GM19397 (cell line): ENCODE data around the gene KCNH4.
"Not testable (repeated sequence)": the region's sequence is repeated elsewhere in the genome, so short reads cannot be mapped to it uniquely, and the experiment has no call there.

ENCODE experiments used
- ATAC-seq: cut with Tn5 transposase; IDR thresholded peaks from one replicate; pipeline ENCODE4 v1.9.1; 2021; ENCODE audit warnings: mild to moderate bottlenecking, moderate library complexity; ENCODE audit not compliant: unreplicated experiment

The KCNH4 gene

GRCh38 chr17:42197564-42198156 lies 16.7 kb upstream of the KCNH4 start:
- ATAC-seq, result no peak

- ATAC-seq, result peak; percentile 82
Measured at GRCh38 chr17:42193969-42194899, 13.3 kb upstream of the KCNH4 start, which contains the start of gene GHDC. GHDC (minus strand) TSS chr17:42194494; CDS start chr17:42193581, 913 bp downstream.

GRCh38 chr17:42193216-42193968 lies 12.4 kb upstream of the KCNH4 start:
- ATAC-seq, result no peak

GRCh38 chr17:42192189-42193126 lies 11.5 kb upstream of the KCNH4 start:
- no peak for ATAC-seq

- no peak for ATAC-seq
Measured at GRCh38 chr17:42191275-42191608, 10.3 kb upstream of the KCNH4 start.

GRCh38 chr17:42190491-42191274 lies 9.7 kb upstream of the KCNH4 start:
- no peak for ATAC-seq

- no peak for ATAC-seq
Measured at GRCh38 chr17:42189651-42189965, 8.7 kb upstream of the KCNH4 start.

- no peak for ATAC-seq
Measured at GRCh38 chr17:42188749-42189650, 8.1 kb upstream of the KCNH4 start.

GRCh38 chr17:42187833-42188232 lies 6.9 kb upstream of the KCNH4 start:
- no peak for ATAC-seq

- ATAC-seq, result not testable (repeated sequence)
Measured at GRCh38 chr17:42186191-42186590, 5.2 kb upstream of the KCNH4 start.

- ATAC-seq, result no peak
Measured at GRCh38 chr17:42185621-42185930, 4.6 kb upstream of the KCNH4 start.

GRCh38 chr17:42184713-42185620 lies 4.0 kb upstream of the KCNH4 start, which contains the start of gene HCRT:
HCRT (minus strand) TSS chr17:42185452; CDS start chr17:42185365, 87 bp downstream.
- no peak for ATAC-seq

GRCh38 chr17:42183741-42184711 lies 3.1 kb upstream of the KCNH4 start:
- ATAC-seq, result peak; percentile 67

GRCh38 chr17:42182927-42183734 lies 2.2 kb upstream of the KCNH4 start:
- ATAC-seq, result no peak

- ATAC-seq, result no peak
Measured at GRCh38 chr17:42181851-42182207, 887 bp upstream of the KCNH4 start.

- ATAC-seq, result no peak
Measured at GRCh38 chr17:42180411-42180921, 476 bp downstream of the KCNH4 start.
